Measurements from ENCODE around the gene VAC14. TPM values are rescaled to one million over a fixed set of nuclear protein-coding genes. Genes with fewer than 3 reads are reported as not detected.

Gene VAC14
- total RNA-seq, 4 donors from 2014 or later, result 44.0 to 106 (median 64.5) TPM

- DNase-seq, result no peak
- Histone ChIP-seq H3K9me3 (no peaks in the 10 kb centered on the region), H3K4me1 (no peaks in the 10 kb centered on the region), H3K27me3 (no peaks in the 10 kb centered on the region), H3K27ac (no peak overlapping the region), H3K36me3 (peaks cover 0 to 59% (median 0%) of the 10 kb centered on the region in 3 donors), H3K4me3 (no peak overlapping the region)
- TF ChIP-seq CTCF (IDR thresholded peaks at IDR 0.05), result no peak
- TF ChIP-seq POLR2A (IDR thresholded peaks at IDR 0.05), result no peak
Observed at GRCh38 chr16:70766658-70767057, 34.3 kb downstream of the VAC14 start.

DNA sequence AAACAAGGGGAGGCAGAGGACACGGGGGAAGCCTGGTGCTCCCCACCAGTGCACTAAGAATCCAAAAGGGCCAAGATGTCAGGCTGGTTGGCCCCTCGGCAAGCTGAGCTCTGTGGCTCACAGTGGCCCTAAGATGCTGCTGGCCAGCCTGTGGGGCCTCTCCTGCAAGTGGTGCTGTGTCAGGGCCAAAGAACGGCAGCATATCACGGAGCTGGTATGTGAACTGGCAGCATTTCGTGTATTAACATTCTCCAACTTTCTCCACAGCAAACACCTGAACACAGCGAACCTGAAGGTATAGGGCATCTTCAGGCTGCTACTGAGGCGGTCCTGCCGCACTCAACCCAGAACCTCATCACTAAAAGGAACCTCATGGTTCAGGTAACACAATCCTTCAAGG lies 34.8 kb downstream of the VAC14 start:
- Histone ChIP-seq H3K9me3 (no peaks in the 10 kb centered on the region), H3K27ac (no peak overlapping the region), H3K27me3 (no peaks in the 10 kb centered on the region), H3K4me3 (no peak overlapping the region), H3K36me3 (peaks cover 0 to 62% (median 0%) of the 10 kb centered on the region in 3 donors), H3K4me1 (no peaks in the 10 kb centered on the region)
- no peak for DNase-seq
- TF ChIP-seq POLR2A (IDR thresholded peaks at IDR 0.05) (no peak), CTCF (IDR thresholded peaks at IDR 0.05) (no peak)

GRCh38 chr16:70765491-70765890 lies 35.5 kb downstream of the VAC14 start:
- peaks cover 0 to 63% (median 0%) of the 10 kb centered on the region in 3 donors for H3K36me3 ChIP-seq
- H3K9me3 ChIP-seq, result no peaks in the 10 kb centered on the region
- H3K4me3 ChIP-seq, result no peak overlapping the region
- H3K27ac ChIP-seq, result no peak overlapping the region
- no peak for DNase-seq
- no peaks in the 10 kb centered on the region for H3K27me3 ChIP-seq
- TF ChIP-seq CTCF (IDR thresholded peaks at IDR 0.05), result no peak
- TF ChIP-seq POLR2A (IDR thresholded peaks at IDR 0.05), result no peak
- H3K4me1 ChIP-seq, result peaks cover 0 to 1% (median 0%) of the 10 kb centered on the region in 4 donors

DNA sequence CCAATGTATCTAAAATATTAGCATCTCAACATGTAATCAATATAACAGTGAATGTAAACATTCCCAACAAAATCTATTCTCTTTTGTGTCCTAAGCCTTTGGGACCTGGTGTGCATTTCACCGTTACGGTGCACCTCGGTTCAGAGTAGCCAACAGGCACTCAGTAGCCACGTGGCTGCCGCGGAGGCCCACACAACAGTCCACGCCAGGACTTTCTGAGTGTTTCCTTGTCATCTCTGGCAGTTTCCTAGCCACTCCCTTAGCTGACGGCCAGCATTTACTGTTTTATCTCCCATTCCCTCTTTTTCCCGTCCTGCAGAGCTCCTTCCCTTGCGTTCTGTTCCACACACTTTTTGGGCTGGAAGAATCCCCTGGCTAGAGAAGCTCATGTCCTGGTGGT lies 36.3 kb downstream of the VAC14 start:
- Histone ChIP-seq H3K36me3 (peaks cover 0 to 60% (median 0%) of the 10 kb centered on the region in 3 donors), H3K4me3 (no peak overlapping the region), H3K27ac (no peak overlapping the region), H3K4me1 (peaks cover 0 to 10% (median 0%) of the 10 kb centered on the region in 4 donors), H3K27me3 (no peaks in the 10 kb centered on the region), H3K9me3 (no peaks in the 10 kb centered on the region)
- DNase-seq, result no peak
- no peak for TF ChIP-seq POLR2A (IDR thresholded peaks at IDR 0.05)
- no peak for TF ChIP-seq CTCF (IDR thresholded peaks at IDR 0.05)

- Histone ChIP-seq H3K27ac (peak overlapping the region in 2 of 4 donors; percentile 52 to 66), H3K9me3 (no peaks in the 10 kb centered on the region), H3K4me1 (peaks cover 0 to 10% (median 0%) of the 10 kb centered on the region in 4 donors), H3K27me3 (no peaks in the 10 kb centered on the region), H3K36me3 (peaks cover 0 to 71% (median 0%) of the 10 kb centered on the region in 3 donors), H3K4me3 (no peak overlapping the region)
- no peak for DNase-seq
- no peak for TF ChIP-seq CTCF (IDR thresholded peaks at IDR 0.05)
Observed at GRCh38 chr16:70760221-70760620, 40.7 kb downstream of the VAC14 start.

GRCh38 chr16:70759666-70760065 lies 41.3 kb downstream of the VAC14 start:
- peak overlapping the region in 1 of 4 donors; percentile 66 for H3K27ac ChIP-seq
- TF ChIP-seq CTCF (IDR thresholded peaks at IDR 0.05) (no peak), POLR2A (IDR thresholded peaks at IDR 0.05) (no peak)
- peaks cover 0 to 66% (median 0%) of the 10 kb centered on the region in 3 donors for H3K36me3 ChIP-seq
- H3K9me3 ChIP-seq, result no peaks in the 10 kb centered on the region
- peaks cover 0 to 10% (median 0%) of the 10 kb centered on the region in 4 donors for H3K4me1 ChIP-seq
- no peak overlapping the region for H3K4me3 ChIP-seq
- no peak for DNase-seq
- H3K27me3 ChIP-seq, result no peaks in the 10 kb centered on the region

Measured in Peyer's patch (tissue), 4 donors.